HepG2 (cell line): Measurements from ENCODE around the gene IL1R1. TPM values are rescaled to one million over a fixed set of nuclear protein-coding genes. Genes with fewer than 3 reads are reported as not detected.

Experiments
- CEBPG ChIP-seq: IDR thresholded peaks from 2 replicates; pipeline ENCODE4 v1.6.1; 2016
- FOXM1 ChIP-seq: sonication (generic); formaldehyde crosslinking; IDR thresholded peaks from 2 replicates; pipeline ENCODE4 v1.5.0; 2020; ENCODE audit warnings: missing genetic modification reagents
- GATA4 ChIP-seq: sonication (generic); IDR thresholded peaks from 2 replicates; pipeline ENCODE4 v1.6.1; 2016; ENCODE audit warnings: antibody characterized with exemption, low read depth, borderline replicate concordance
- KDM1A ChIP-seq: IDR thresholded peaks from 2 replicates; pipeline ENCODE4 v1.6.1; 2016; ENCODE audit warnings: missing compliant biosample characterization
- KLF13 ChIP-seq: sonication (generic); formaldehyde crosslinking; IDR thresholded peaks from 2 replicates; pipeline ENCODE4 v1.4.0; 2020; ENCODE audit warnings: mild to moderate bottlenecking, missing genetic modification reagents
- KLF16 ChIP-seq, 2 experiments: sonication (generic) in 1 of 2; formaldehyde crosslinking in 1 of 2; IDR thresholded peaks; 2 replicates each; pipeline versions ENCODE4 v1.6.1 to v1.8.0; 2016 to 2023; ENCODE audit warnings: missing genetic modification reagents in 2 of 2, missing compliant biosample characterization in 1 of 2
- MLLT10 ChIP-seq: sonication (generic); formaldehyde crosslinking; IDR thresholded peaks from 2 replicates; pipeline ENCODE4 v1.4.0; 2020; ENCODE audit warnings: missing genetic modification reagents
- MZF1 ChIP-seq: sonication (generic); formaldehyde crosslinking; IDR thresholded peaks from 2 replicates; pipeline ENCODE4 v1.8.1; 2023; ENCODE audit warnings: mild to moderate bottlenecking, missing genetic modification reagents, borderline replicate concordance
- NCOR1 ChIP-seq: fragments of 200-600 bp; sonication (generic); IDR thresholded peaks from 2 replicates; pipeline ENCODE4 v1.7.0; 2017; ENCODE audit warnings: antibody characterized with exemption, low read length, borderline replicate concordance
- NFIB ChIP-seq: sonication (generic); formaldehyde crosslinking; IDR thresholded peaks from 2 replicates; pipeline ENCODE4 v1.9.0; 2021; ENCODE audit warnings: missing genetic modification reagents, mild to moderate bottlenecking, borderline replicate concordance
- ZNF331 ChIP-seq: sonication (generic); formaldehyde crosslinking; IDR thresholded peaks from 2 replicates; pipeline ENCODE4 v1.4.0; 2020; ENCODE audit warnings: missing genetic modification reagents
- ZNF549 ChIP-seq: sonication (generic); formaldehyde crosslinking; IDR thresholded peaks from 2 replicates; pipeline ENCODE4 v1.5.0; 2020; ENCODE audit warnings: missing genetic modification reagents
- ZNF747 ChIP-seq: sonication (generic); formaldehyde crosslinking; IDR thresholded peaks from 2 replicates; pipeline ENCODE4 v1.8.1; 2023; ENCODE audit warnings: missing genetic modification reagents, mild to moderate bottlenecking, borderline replicate concordance
- ZNF773 ChIP-seq: sonication (generic); formaldehyde crosslinking; IDR thresholded peaks from 2 replicates; pipeline ENCODE4 v1.4.0; 2020; ENCODE audit warnings: missing genetic modification reagents, borderline replicate concordance
- polyA plus RNA-seq, 8 experiments: library from polyadenylated mRNA; depleted of rRNA in 3 of 8; stranded (reverse) in 7 of 8; unstranded in 1 of 8; fragments of >200 nt; fragmentation: Illumina TruSeq in 4 of 8; extraction: Trizol in 4 of 8; gene quantifications; 2 replicates each; pipeline versions ENCODE4 v1.2.1 to v1.2.3, GENCODE V29; 2011 to 2016; ENCODE audit warnings: low read depth in 4 of 8, missing spikeins in 1 of 8, mixed read lengths in 1 of 8; ENCODE audit not compliant: insufficient read depth in 1 of 8
- total RNA-seq, 5 experiments: library from RNA; depleted of rRNA; stranded (reverse); fragments of >200 nt; fragmentation: Illumina TruSeq; extraction: Trizol; gene quantifications; 2 replicates each; pipeline ENCODE4 v1.2.3, GENCODE V29; 2016; ENCODE audit warnings: low read depth in 1 of 5
- TF ChIP-seq, protein P1 (sequence below): sonication (generic); formaldehyde crosslinking; IDR thresholded peaks from 2 replicates; pipeline ENCODE4 v1.5.1; 2020; ENCODE audit warnings: missing genetic modification reagents, mild to moderate bottlenecking, borderline replicate concordance
- TF ChIP-seq, protein P2 (sequence below), 2 experiments: sonication (generic) in 1 of 2; formaldehyde crosslinking in 1 of 2; IDR thresholded peaks; 2 replicates each; pipeline versions ENCODE4 v1.4.0 to v1.6.1; 2018 to 2020; ENCODE audit warnings: missing genetic modification reagents in 2 of 2, borderline replicate concordance in 1 of 2, low read depth in 1 of 2, mild to moderate bottlenecking in 1 of 2, missing biosample characterization in 1 of 2
- TF ChIP-seq, protein P3 (sequence below): sonication (generic); IDR thresholded peaks from 2 replicates; pipeline ENCODE4 v1.6.1; 2016; ENCODE audit warnings: low read depth, borderline replicate concordance
- TF ChIP-seq, protein P4 (sequence below): sonication (generic); formaldehyde crosslinking; IDR thresholded peaks from 2 replicates; pipeline ENCODE4 v1.4.0; 2020; ENCODE audit warnings: mild to moderate bottlenecking, missing genetic modification reagents, borderline replicate concordance
- TF ChIP-seq, protein P5 (sequence below): sonication (generic); formaldehyde crosslinking; IDR thresholded peaks from 2 replicates; pipeline ENCODE4 v1.4.0; 2020; ENCODE audit warnings: low read depth, missing genetic modification reagents

IL1R1 gene
- total and polyA plus RNA-seq, 2 of the 13 experiments (the other 11 are each of a cell fraction or from before 2014, with no cell fraction given): 38.0 to 93.1 TPM

DNA sequence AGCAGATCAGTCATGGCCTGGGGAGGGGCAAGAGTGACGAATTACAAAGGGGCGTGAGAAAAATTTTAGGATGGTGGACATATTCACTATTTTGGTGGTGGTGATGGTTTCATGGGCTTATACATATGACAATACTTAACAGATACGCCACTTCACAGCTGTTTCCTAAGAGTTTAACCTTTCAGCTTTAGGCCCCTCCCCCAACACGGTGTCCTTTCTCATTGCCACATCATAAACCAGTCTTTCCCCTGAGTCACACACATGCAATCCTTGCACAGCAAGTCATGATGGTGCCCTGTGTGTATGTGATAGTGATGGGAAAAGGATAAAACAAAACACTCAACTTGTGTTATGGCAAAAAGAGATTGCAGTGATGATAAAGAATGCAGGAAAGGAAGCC is 47.6 kb upstream of the IL1R1 start (continued):
- no peak for TF ChIP-seq GATA4
- 0 out of 2 replicates have a peak, but pooled peaks have one; percentile 36 for TF ChIP-seq ZNF331 (CRISPR knock-in tag)
- TF ChIP-seq CEBPG: peak; percentile 85
- no peak for TF ChIP-seq ZNF549 (CRISPR knock-in tag)
- no peak for TF ChIP-seq FOXM1 (CRISPR knock-in tag)
- TF ChIP-seq, protein P1, sequence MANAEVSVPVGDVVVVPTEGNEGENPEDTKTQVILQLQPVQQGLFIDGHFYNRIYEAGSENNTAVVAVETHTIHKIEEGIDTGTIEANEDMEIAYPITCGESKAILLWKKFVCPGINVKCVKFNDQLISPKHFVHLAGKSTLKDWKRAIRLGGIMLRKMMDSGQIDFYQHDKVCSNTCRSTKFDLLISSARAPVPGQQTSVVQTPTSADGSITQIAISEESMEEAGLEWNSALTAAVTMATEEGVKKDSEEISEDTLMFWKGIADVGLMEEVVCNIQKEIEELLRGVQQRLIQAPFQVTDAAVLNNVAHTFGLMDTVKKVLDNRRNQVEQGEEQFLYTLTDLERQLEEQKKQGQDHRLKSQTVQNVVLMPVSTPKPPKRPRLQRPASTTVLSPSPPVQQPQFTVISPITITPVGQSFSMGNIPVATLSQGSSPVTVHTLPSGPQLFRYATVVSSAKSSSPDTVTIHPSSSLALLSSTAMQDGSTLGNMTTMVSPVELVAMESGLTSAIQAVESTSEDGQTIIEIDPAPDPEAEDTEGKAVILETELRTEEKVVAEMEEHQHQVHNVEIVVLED (CRISPR knock-in tag): no peak
- TF ChIP-seq ZNF773: no peak
- 0 out of 2 replicates have a peak, but pooled peaks have one; percentile 19 for TF ChIP-seq KDM1A
- TF ChIP-seq, protein P2, sequence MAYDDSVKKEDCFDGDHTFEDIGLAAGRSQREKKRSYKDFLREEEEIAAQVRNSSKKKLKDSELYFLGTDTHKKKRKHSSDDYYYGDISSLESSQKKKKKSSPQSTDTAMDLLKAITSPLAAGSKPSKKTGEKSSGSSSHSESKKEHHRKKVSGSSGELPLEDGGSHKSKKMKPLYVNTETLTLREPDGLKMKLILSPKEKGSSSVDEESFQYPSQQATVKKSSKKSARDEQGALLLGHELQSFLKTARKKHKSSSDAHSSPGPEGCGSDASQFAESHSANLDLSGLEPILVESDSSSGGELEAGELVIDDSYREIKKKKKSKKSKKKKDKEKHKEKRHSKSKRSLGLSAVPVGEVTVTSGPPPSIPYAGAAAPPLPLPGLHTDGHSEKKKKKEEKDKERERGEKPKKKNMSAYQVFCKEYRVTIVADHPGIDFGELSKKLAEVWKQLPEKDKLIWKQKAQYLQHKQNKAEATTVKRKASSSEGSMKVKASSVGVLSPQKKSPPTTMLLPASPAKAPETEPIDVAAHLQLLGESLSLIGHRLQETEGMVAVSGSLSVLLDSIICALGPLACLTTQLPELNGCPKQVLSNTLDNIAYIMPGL (CRISPR knock-in tag; IDR thresholded peaks at IDR 0.05; ENCODE audit: borderline replicate concordance in 1 of 2, low read depth in 1 of 2): no peak
- TF ChIP-seq, protein P3, sequence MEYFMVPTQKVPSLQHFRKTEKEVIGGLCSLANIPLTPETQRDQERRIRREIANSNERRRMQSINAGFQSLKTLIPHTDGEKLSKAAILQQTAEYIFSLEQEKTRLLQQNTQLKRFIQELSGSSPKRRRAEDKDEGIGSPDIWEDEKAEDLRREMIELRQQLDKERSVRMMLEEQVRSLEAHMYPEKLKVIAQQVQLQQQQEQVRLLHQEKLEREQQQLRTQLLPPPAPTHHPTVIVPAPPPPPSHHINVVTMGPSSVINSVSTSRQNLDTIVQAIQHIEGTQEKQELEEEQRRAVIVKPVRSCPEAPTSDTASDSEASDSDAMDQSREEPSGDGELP: peak; percentile 71; the same call in 1 of the 2 replicates
- no peak for TF ChIP-seq MLLT10 (CRISPR knock-in tag)
- no peak for TF ChIP-seq MZF1 (CRISPR knock-in tag)
- TF ChIP-seq, protein P4, sequence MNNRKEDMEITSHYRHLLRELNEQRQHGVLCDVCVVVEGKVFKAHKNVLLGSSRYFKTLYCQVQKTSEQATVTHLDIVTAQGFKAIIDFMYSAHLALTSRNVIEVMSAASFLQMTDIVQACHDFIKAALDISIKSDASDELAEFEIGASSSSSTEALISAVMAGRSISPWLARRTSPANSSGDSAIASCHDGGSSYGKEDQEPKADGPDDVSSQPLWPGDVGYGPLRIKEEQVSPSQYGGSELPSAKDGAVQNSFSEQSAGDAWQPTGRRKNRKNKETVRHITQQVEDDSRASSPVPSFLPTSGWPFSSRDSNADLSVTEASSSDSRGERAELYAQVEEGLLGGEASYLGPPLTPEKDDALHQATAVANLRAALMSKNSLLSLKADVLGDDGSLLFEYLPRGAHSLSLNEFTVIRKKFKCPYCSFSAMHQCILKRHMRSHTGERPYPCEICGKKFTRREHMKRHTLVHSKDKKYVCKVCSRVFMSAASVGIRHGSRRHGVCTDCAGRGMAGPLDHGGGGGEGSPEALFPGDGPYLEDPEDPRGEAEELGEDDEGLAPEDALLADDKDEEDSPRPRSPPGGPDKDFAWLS (CRISPR knock-in tag): no peak
- TF ChIP-seq ZNF747 (CRISPR knock-in tag): no peak
- TF ChIP-seq KLF16 (CRISPR knock-in tag; IDR thresholded peaks at IDR 0.05): 0 out of 4 replicates have a peak, but pooled peaks of 1 of the 2 experiments have one; percentile 41
- TF ChIP-seq KLF13: no peak
- TF ChIP-seq NFIB (CRISPR knock-in tag): no peak
- TF ChIP-seq, protein P5, sequence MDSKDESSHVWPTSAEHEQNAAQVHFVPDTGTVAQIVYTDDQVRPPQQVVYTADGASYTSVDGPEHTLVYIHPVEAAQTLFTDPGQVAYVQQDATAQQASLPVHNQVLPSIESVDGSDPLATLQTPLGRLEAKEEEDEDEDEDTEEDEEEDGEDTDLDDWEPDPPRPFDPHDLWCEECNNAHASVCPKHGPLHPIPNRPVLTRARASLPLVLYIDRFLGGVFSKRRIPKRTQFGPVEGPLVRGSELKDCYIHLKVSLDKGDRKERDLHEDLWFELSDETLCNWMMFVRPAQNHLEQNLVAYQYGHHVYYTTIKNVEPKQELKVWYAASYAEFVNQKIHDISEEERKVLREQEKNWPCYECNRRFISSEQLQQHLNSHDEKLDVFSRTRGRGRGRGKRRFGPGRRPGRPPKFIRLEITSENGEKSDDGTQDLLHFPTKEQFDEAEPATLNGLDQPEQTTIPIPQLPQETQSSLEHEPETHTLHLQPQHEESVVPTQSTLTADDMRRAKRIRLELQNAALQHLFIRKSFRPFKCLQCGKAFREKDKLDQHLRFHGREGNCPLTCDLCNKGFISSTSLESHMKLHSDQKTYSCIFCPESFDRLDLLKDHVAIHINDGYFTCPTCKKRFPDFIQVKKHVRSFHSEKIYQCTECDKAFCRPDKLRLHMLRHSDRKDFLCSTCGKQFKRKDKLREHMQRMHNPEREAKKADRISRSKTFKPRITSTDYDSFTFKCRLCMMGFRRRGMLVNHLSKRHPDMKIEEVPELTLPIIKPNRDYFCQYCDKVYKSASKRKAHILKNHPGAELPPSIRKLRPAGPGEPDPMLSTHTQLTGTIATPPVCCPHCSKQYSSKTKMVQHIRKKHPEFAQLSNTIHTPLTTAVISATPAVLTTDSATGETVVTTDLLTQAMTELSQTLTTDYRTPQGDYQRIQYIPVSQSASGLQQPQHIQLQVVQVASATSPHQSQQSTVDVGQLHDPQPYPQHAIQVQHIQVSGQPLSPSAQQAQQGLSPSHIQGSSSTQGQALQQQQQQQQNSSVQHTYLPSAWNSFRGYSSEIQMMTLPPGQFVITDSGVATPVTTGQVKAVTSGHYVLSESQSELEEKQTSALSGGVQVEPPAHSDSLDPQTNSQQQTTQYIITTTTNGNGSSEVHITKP: no peak
- TF ChIP-seq NCOR1: peak; percentile 39; the same call in 1 of the 2 replicates
